Ascending aorta (tissue), 2 donors: ENCODE data around the gene ANKRD61. TPM values are rescaled to one million over a fixed set of nuclear protein-coding genes. Genes with fewer than 3 reads are reported as not detected.
"Not testable (repeated sequence)": the region's sequence is repeated elsewhere in the genome, so short reads cannot be mapped to it uniquely, and the experiment has no call there.

ENCODE experiments used
- DNase-seq, 2 donors: peaks; one replicate each; pipeline ENCODE4 v3.0.0-alpha.2; 2019; ENCODE audit warnings: low spot score in 2 of 2
- H3K27ac ChIP-seq, 2 donors: fragments of 200-600 bp; sonication (generic); one replicate each; pipeline ENCODE4 v1.5.1; 2016 to 2017; ENCODE audit warnings: mild to moderate bottlenecking in 1 of 2
- H3K27me3 ChIP-seq: fragments of 200-600 bp; sonication (generic); one replicate; pipeline ENCODE4 v1.5.1; 2017
- H3K36me3 ChIP-seq, 2 donors: fragments of 200-600 bp; sonication (generic); one replicate each; pipeline ENCODE4 v1.5.1; 2016
- H3K4me1 ChIP-seq, 2 donors: fragments of 200-600 bp; sonication (generic); one replicate each; pipeline ENCODE4 v1.5.1; 2016 to 2017; ENCODE audit warnings: mild to moderate bottlenecking in 1 of 2
- H3K4me3 ChIP-seq, 2 donors: fragments of 200-600 bp; sonication (generic); one replicate each; pipeline ENCODE4 v1.5.1; 2016 to 2017; ENCODE audit warnings: mild to moderate bottlenecking in 1 of 2
- H3K9me3 ChIP-seq, 2 donors: fragments of 200-600 bp; sonication (generic); one replicate each; pipeline ENCODE4 v1.5.1; 2016
- CTCF ChIP-seq, 3 experiments: fragments of 200-600 bp in 2 of 3; fragments of 450-650 bp in 1 of 3; sonication (generic) in 2 of 3; IDR thresholded peaks; one replicate each; pipeline ENCODE4 v1.5.1; 2016 to 2019; ENCODE audit warnings: antibody characterized with exemption in 3 of 3, mild to moderate bottlenecking in 1 of 3, moderate library complexity in 1 of 3
- intact Hi-C: fragments of 100-400 bp; cut with DNase I; formaldehyde crosslinking; loops from one replicate; pipeline ENCODE4 v1.15.1; 2023
- total RNA-seq: library from RNA; depleted of rRNA; stranded (reverse); fragments of >200 nt; gene quantifications from one replicate; pipeline ENCODE4 v1.1.0, GENCODE V29; 2016

ANKRD61 gene
- total RNA-seq = not detected

GRCh38 chr7:6030988-6031387 lies at the start of gene ANKRD61:
Gene ANKRD61 (plus strand): TSS chr7:6031376. CDS start chr7:6031376, 0 bp downstream.
- no peak for TF ChIP-seq CTCF (IDR thresholded peaks at IDR 0.05)
- no peaks in the 10 kb centered on the region for H3K27me3 ChIP-seq
- H3K9me3 ChIP-seq = no peaks in the 10 kb centered on the region
- intact Hi-C loops = no loop called here
- no peak for DNase-seq
- peaks cover 65 to 86% of the 10 kb centered on the region in 2 donors for H3K36me3 ChIP-seq
- H3K4me1 ChIP-seq = no peaks in the 10 kb centered on the region
- H3K27ac ChIP-seq = no peak within 1 kb of the TSS
- no peak within 1 kb of the TSS for H3K4me3 ChIP-seq

GRCh38 chr7:5987061-5987460 lies 44.1 kb upstream of the ANKRD61 start:
- H3K4me3 ChIP-seq, H3K9me3 ChIP-seq, DNase-seq, H3K27ac ChIP-seq, intact Hi-C loops, H3K27me3 ChIP-seq, H3K4me1 ChIP-seq: not testable (repeated sequence)
- peaks cover 14 to 45% of the 10 kb centered on the region in 2 donors for H3K36me3 ChIP-seq

DNA sequence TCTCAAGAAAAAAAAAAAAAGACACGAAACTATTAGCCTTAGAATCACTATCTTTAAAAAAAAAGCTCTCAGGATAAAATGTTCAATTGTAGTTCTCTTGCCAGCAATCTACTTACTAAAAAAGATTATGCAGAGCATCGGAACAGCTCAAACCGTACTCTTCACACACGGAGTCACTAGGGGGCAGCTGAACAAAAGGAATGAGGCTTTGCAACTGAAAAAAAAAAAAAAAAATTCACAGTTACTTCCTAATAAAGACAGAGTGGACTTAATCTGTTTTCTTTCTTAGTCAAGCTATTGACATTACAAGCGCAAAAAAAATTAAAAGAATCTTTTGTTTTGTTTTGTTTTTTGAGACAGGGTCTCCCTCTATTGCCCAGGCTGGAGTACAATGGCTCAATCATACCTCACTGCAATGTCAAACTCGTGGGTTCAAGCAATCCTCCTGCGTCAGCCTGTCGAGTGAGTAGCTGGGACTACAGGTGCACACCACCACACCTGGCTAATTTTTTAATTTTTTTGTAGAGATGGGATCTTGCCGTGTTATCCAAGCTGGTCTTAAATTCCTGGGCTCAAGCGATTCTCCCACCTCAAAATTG lies 33.9 kb upstream of the ANKRD61 start:
- H3K4me1 ChIP-seq = no peaks in the 10 kb centered on the region
- H3K4me3 ChIP-seq = no peak overlapping the region
- peaks cover 30 to 59% of the 10 kb centered on the region in 2 donors for H3K36me3 ChIP-seq
- no peak for DNase-seq
- TF ChIP-seq CTCF (IDR thresholded peaks at IDR 0.05) = peak; percentile 48 to 60 (median 55)
- H3K27me3 ChIP-seq = no peaks in the 10 kb centered on the region
- H3K27ac ChIP-seq = peak overlapping the region; percentile 6 to 47
- H3K9me3 ChIP-seq = no peaks in the 10 kb centered on the region
- intact Hi-C loops = loop anchor here (2.0 kb wide), 1 partner anchor 437 kb away; no protein-coding TSS in a partner anchor

DNA sequence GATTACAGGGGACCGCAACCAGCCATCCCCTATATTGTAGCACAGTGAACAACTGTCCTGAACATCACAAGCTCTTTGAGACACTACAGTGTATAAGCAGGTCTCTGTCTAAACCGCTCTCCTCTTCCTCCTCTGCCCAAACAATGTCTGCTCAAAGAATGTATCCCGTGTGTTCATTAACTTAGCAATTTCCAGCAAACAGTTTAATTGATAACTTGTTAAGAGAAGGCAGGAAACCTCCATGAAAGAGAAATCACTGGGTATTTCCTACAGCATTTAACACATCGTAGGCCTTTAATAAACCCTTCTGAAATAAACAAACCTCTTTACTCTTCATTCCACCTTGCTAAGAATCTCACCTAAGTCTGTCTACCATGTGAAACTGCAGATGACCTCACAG lies 23.8 kb upstream of the ANKRD61 start:
- no peak overlapping the region for H3K27ac ChIP-seq
- H3K4me3 ChIP-seq = peak overlapping the region in 1 of 2 donors; percentile 67
- DNase-seq = no peak
- H3K9me3 ChIP-seq = no peaks in the 10 kb centered on the region
- H3K36me3 ChIP-seq = peaks cover 5 to 8% of the 10 kb centered on the region in 2 donors
- intact Hi-C loops = loop anchor here (10.0 kb wide), 1 partner anchor 153 kb away; no protein-coding TSS in a partner anchor
- H3K27me3 ChIP-seq = no peaks in the 10 kb centered on the region
- no peak for TF ChIP-seq CTCF (IDR thresholded peaks at IDR 0.05)
- H3K4me1 ChIP-seq = peaks cover 0 to 17% of the 10 kb centered on the region in 2 donors

GRCh38 chr7:6007835-6008590 lies 23.2 kb upstream of the ANKRD61 start:
- H3K4me3 ChIP-seq = peak overlapping the region; percentile 53 to 67
- DNase-seq, H3K27me3 ChIP-seq, H3K36me3 ChIP-seq, H3K9me3 ChIP-seq: not testable (repeated sequence)
- peaks cover 0 to 17% of the 10 kb centered on the region in 2 donors for H3K4me1 ChIP-seq
- intact Hi-C loops = loop anchor here (10.0 kb wide), 1 partner anchor 153 kb away; no protein-coding TSS in a partner anchor
- H3K27ac ChIP-seq = peak overlapping the region; percentile 48 to 85

GRCh38 chr7:6008668-6009611 lies 22.2 kb upstream of the ANKRD61 start, which contains the start of the genes AIMP2 and PMS2:
Gene AIMP2 (plus strand): TSS chr7:6009272. CDS start chr7:6009364, 92 bp downstream.
Gene PMS2 (minus strand): TSS chr7:6009049. CDS start chr7:6009019, 30 bp downstream.
- peak within 1 kb of the TSS; percentile 67 to 85 for H3K27ac ChIP-seq
- peak; percentile 96 to 99 for DNase-seq
- peak in 1 of 3 experiments; percentile 14 for TF ChIP-seq CTCF (IDR thresholded peaks at IDR 0.05)
- no peaks in the 10 kb centered on the region for H3K9me3 ChIP-seq
- intact Hi-C loops = loop anchor here (10.0 kb wide), 1 partner anchor 154 kb away; no protein-coding TSS in a partner anchor
- H3K4me1 ChIP-seq = peaks cover 0 to 17% of the 10 kb centered on the region in 2 donors
- peaks cover 0 to 5% of the 10 kb centered on the region in 2 donors for H3K36me3 ChIP-seq
- peak within 1 kb of the TSS; percentile 53 to 67 for H3K4me3 ChIP-seq
- no peaks in the 10 kb centered on the region for H3K27me3 ChIP-seq

GRCh38 chr7:6010370-6010769 lies 20.8 kb upstream of the ANKRD61 start:
- H3K27ac ChIP-seq, DNase-seq, H3K9me3 ChIP-seq, H3K36me3 ChIP-seq, intact Hi-C loops, H3K27me3 ChIP-seq, H3K4me3 ChIP-seq: not testable (repeated sequence)
- peaks cover 0 to 17% of the 10 kb centered on the region in 2 donors for H3K4me1 ChIP-seq
